HEK293 (cell line): Measurements from ENCODE around the gene MAN2A2.

Experiments
- CTCF ChIA-PET: fragments of 350-600 bp; formaldehyde crosslinking; extraction: SDS; loops from one replicate; lab custom pipeline; 2021; ENCODE audit warnings: antibody characterized with exemption; lab: Yijun Ruan, JAX
- POLR2A ChIA-PET: fragments of 300-600 bp; formaldehyde crosslinking; extraction: SDS; loops from one replicate; lab custom pipeline; 2020; ENCODE audit warnings: antibody characterized with exemption, inconsistent platforms; lab: Yijun Ruan, JAX
- H3K27ac ChIP-seq: fragments of 200-500 bp; sonication (Bioruptor generic); 2 replicates; pipeline ENCODE4 v1.5.1; 2014; ENCODE audit warnings: low read depth, low read length, control low read depth, inconsistent platforms; ENCODE audit errors: extremely low read depth
- H3K36me3 ChIP-seq, 2 experiments: fragments of 200-500 bp in 1 of 2; sonication (Bioruptor generic) in 1 of 2; 1 replicate in 1 of 2; 2 replicates in 1 of 2; pipeline ENCODE4 v1.5.1; 2014 to 2017; ENCODE audit warnings: inconsistent platforms in 2 of 2, low read length in 2 of 2; ENCODE audit not compliant: control insufficient read depth in 2 of 2, insufficient read depth in 1 of 2
- H3K4me1 ChIP-seq: fragments of 200-500 bp; sonication (Bioruptor generic); 2 replicates; pipeline ENCODE4 v1.5.1; 2014; ENCODE audit warnings: mild to moderate bottlenecking, low read length, inconsistent platforms; ENCODE audit not compliant: control insufficient read depth, insufficient read depth
- H3K4me3 ChIP-seq: 2 replicates; pipeline ENCODE4 v1.5.1; 2011; ENCODE audit warnings: low read depth, mild to moderate bottlenecking, control low read depth, low read length, moderate library complexity
- H3K9me3 ChIP-seq: fragments of 200-500 bp; sonication (Bioruptor generic); 2 replicates; pipeline ENCODE4 v1.5.1; 2014; ENCODE audit warnings: low read depth, low read length, inconsistent platforms; ENCODE audit not compliant: control insufficient read depth, insufficient read depth
- BCL6B ChIP-seq: fragments of 450-650 bp; formaldehyde crosslinking; IDR thresholded peaks from 2 replicates; pipeline ENCODE4 v1.5.1; 2017; ENCODE audit warnings: missing biosample characterization, missing genetic modification characterization
- CTCF ChIP-seq: fragments of 450-650 bp; formaldehyde crosslinking; IDR thresholded peaks from 2 replicates; pipeline ENCODE4 v1.5.1; 2016; ENCODE audit warnings: missing biosample characterization, missing genetic modification characterization
- OSR2 ChIP-seq: fragments of 450-650 bp; formaldehyde crosslinking; IDR thresholded peaks from 2 replicates; pipeline ENCODE4 v1.5.1; 2016; ENCODE audit warnings: missing biosample characterization, missing genetic modification characterization
- PRDM10 ChIP-seq: fragments of 450-650 bp; formaldehyde crosslinking; IDR thresholded peaks from 2 replicates; pipeline ENCODE4 v1.5.1; 2016; ENCODE audit warnings: missing biosample characterization, missing genetic modification characterization
- TCF7L2 ChIP-seq: IDR thresholded peaks from 2 replicates; pipeline ENCODE4 v1.6.1; 2011; ENCODE audit warnings: low read depth, mild to moderate bottlenecking, inconsistent platforms, low read length, moderate library complexity, borderline replicate concordance
- WT1 ChIP-seq: fragments of 450-650 bp; formaldehyde crosslinking; IDR thresholded peaks from 2 replicates; pipeline ENCODE4 v1.5.1; 2016; ENCODE audit warnings: missing biosample characterization, missing genetic modification characterization
- ZBTB26 ChIP-seq: fragments of 450-650 bp; formaldehyde crosslinking; optimal IDR thresholded peaks from 2 replicates; pipeline ENCODE3; 2016; ENCODE audit warnings: missing biosample characterization, mild to moderate bottlenecking, missing genetic modification characterization
- ZBTB44 ChIP-seq: fragments of 450-650 bp; IDR thresholded peaks from 2 replicates; pipeline ENCODE4 v1.5.1; 2018; ENCODE audit warnings: missing biosample characterization, mild to moderate bottlenecking, missing genetic modification characterization
- ZNF133 ChIP-seq: fragments of 450-650 bp; formaldehyde crosslinking; IDR thresholded peaks from 2 replicates; pipeline ENCODE4 v1.5.1; 2016; ENCODE audit warnings: missing biosample characterization, missing genetic modification characterization
- ZNF16 ChIP-seq: fragments of 450-650 bp; formaldehyde crosslinking; IDR thresholded peaks from 2 replicates; pipeline ENCODE4 v1.5.1; 2016; ENCODE audit warnings: low read depth, missing biosample characterization, missing genetic modification characterization
- ZNF274 ChIP-seq, 2 experiments: fragments of 200-500 bp in 1 of 2; fragments of 450-650 bp in 1 of 2; sonication (Bioruptor generic) in 1 of 2; formaldehyde crosslinking in 1 of 2; IDR thresholded peaks; 2 replicates each; pipeline versions ENCODE4 v1.5.1 to v1.6.1; 2014 to 2016; ENCODE audit warnings: borderline replicate concordance in 1 of 2, inconsistent platforms in 1 of 2, low read length in 1 of 2, missing biosample characterization in 1 of 2, missing genetic modification characterization in 1 of 2
- ZNF433 ChIP-seq: fragments of 450-650 bp; formaldehyde crosslinking; IDR thresholded peaks from 2 replicates; pipeline ENCODE4 v1.5.1; 2016; ENCODE audit warnings: missing biosample characterization, missing genetic modification characterization, low read depth
- ZNF501 ChIP-seq: fragments of 450-650 bp; formaldehyde crosslinking; IDR thresholded peaks from 2 replicates; pipeline ENCODE4 v1.5.1; 2016; ENCODE audit warnings: missing biosample characterization, missing genetic modification characterization
- ZNF580 ChIP-seq: fragments of 450-650 bp; formaldehyde crosslinking; IDR thresholded peaks from 2 replicates; pipeline ENCODE4 v1.5.1; 2016; ENCODE audit warnings: missing biosample characterization, missing genetic modification characterization
- ZNF610 ChIP-seq: fragments of 450-650 bp; formaldehyde crosslinking; IDR thresholded peaks from 2 replicates; pipeline ENCODE4 v1.5.1; 2016; ENCODE audit warnings: missing biosample characterization, missing genetic modification characterization, borderline replicate concordance
- ZNF626 ChIP-seq: fragments of 450-650 bp; sonication (Bioruptor Pico); formaldehyde crosslinking; IDR thresholded peaks from 2 replicates; pipeline ENCODE4 v1.5.1; 2018; ENCODE audit warnings: missing biosample characterization, missing genetic modification characterization, inconsistent platforms
- ZNF707 ChIP-seq: fragments of 450-650 bp; formaldehyde crosslinking; IDR thresholded peaks from 2 replicates; pipeline ENCODE4 v1.5.1; 2016; ENCODE audit warnings: missing biosample characterization, missing genetic modification characterization
- ZNF76 ChIP-seq: fragments of 450-650 bp; formaldehyde crosslinking; IDR thresholded peaks from 2 replicates; pipeline ENCODE4; 2016; ENCODE audit warnings: low read depth, missing biosample characterization, missing genetic modification characterization, borderline replicate concordance
- ZNF768 ChIP-seq: fragments of 450-650 bp; formaldehyde crosslinking; IDR thresholded peaks from 2 replicates; pipeline ENCODE4 v1.5.1; 2018; ENCODE audit warnings: missing biosample characterization, mild to moderate bottlenecking, missing genetic modification characterization

MAN2A2 gene

GRCh38 chr15:90911302-90911623 is 8.2 kb downstream of the MAN2A2 start:
- CTCF ChIA-PET, result interaction anchor here (1.9 kb wide), 1 partner anchor 21 kb away, joined by 4 read pairs; the partner anchor contains the start of gene HDDC3
- H3K4me1 ChIP-seq, result no peaks in the 10 kb centered on the region
- TF ChIP-seq ZBTB44 (tag by site-specific recombination), result no peak
- no peak for TF ChIP-seq PRDM10 (tag by site-specific recombination)
- no peak for TF ChIP-seq BCL6B (tag by site-specific recombination)
- TF ChIP-seq CTCF (tag by site-specific recombination), result no peak
- TF ChIP-seq TCF7L2, result no peak
- no peak for TF ChIP-seq ZNF501 (tag by site-specific recombination)
- no peak for TF ChIP-seq ZNF433 (tag by site-specific recombination)
- no peak for TF ChIP-seq OSR2 (tag by site-specific recombination)
- no peak for TF ChIP-seq ZBTB26 (tag by site-specific recombination)
- no peak for TF ChIP-seq ZNF626 (tag by site-specific recombination)
- TF ChIP-seq ZNF133 (tag by site-specific recombination), result no peak
- no peak for TF ChIP-seq ZNF16 (tag by site-specific recombination)
- no peak for TF ChIP-seq ZNF580 (tag by site-specific recombination)
- TF ChIP-seq WT1, result no peak
- TF ChIP-seq ZNF76 (tag by site-specific recombination), result no peak
- TF ChIP-seq ZNF768 (tag by site-specific recombination), result no peak
- no peak for TF ChIP-seq ZNF707 (tag by site-specific recombination)
- TF ChIP-seq ZNF274 (IDR thresholded peaks at IDR 0.05; ENCODE audit: low read length), result no peak
- no peak for TF ChIP-seq ZNF274 (tag by site-specific recombination; IDR thresholded peaks at IDR 0.05; ENCODE audit: borderline replicate concordance)
- TF ChIP-seq ZNF610 (tag by site-specific recombination), result no peak
- H3K27ac ChIP-seq, result no peak overlapping the region
- no peaks in the 10 kb centered on the region for H3K9me3 ChIP-seq
- peaks cover 19 to 92% of the 10 kb centered on the region in 2 experiments for H3K36me3 ChIP-seq
- no peak overlapping the region for H3K4me3 ChIP-seq
- POLR2A ChIA-PET, result interaction anchor here (1.4 kb wide), 1 partner anchor 9 kb away, joined by 4 read pairs; no protein-coding TSS in a partner anchor
